PC-3 (cell line): ENCODE results near the gene SEMA6B. TPM values are rescaled to one million over a fixed set of nuclear protein-coding genes. Genes with fewer than 3 reads are reported as not detected.

Source experiments
- ATAC-seq: fragments of 200-7000 bp; cut with Tn5 transposase; 2 replicates; pipeline ENCODE4 v1.9.1; 2020; ENCODE audit warnings: mild to moderate bottlenecking, moderate library complexity
- BruUV-seq: library from RNA; stranded (reverse); fragments of 400-500 nt; replicated peaks from 2 replicates; lab custom pipeline; 2021; lab: Mats Ljungman, UMichigan
- CTCF ChIA-PET: fragments of 300-600 bp; sonication (Branson Sonifier 250); formaldehyde crosslinking; loops from one replicate; lab custom pipeline; 2022; ENCODE audit warnings: antibody characterized with exemption; lab: Charles Lee
- POLR2A ChIA-PET: fragments of 300-600 bp; sonication (Branson Sonifier 250); formaldehyde crosslinking; loops from one replicate; lab custom pipeline; 2022; ENCODE audit warnings: antibody characterized with exemption; ENCODE audit not compliant: unreplicated experiment; lab: Charles Lee
- DNase-seq: peaks from one replicate; pipeline ENCODE4 v3.0.0-alpha.2; 2015
- H2AFZ ChIP-seq: fragments of 300-600 bp; sonication (generic); 2 replicates; pipeline ENCODE4 v1.6.0; 2016; ENCODE audit warnings: antibody characterized with exemption, low read length
- H3F3A ChIP-seq: fragments of 300-600 bp; sonication (generic); one replicate; pipeline ENCODE4 v1.6.0; 2017; ENCODE audit warnings: antibody characterized with exemption, low read length, control low read depth, mild to moderate bottlenecking; ENCODE audit not compliant: unreplicated experiment
- H3K27ac ChIP-seq: fragments of 300-600 bp; sonication (generic); 2 replicates; pipeline ENCODE4 v1.5.1; 2016; ENCODE audit warnings: mild to moderate bottlenecking, low read length
- H3K27me3 ChIP-seq: fragments of 300-600 bp; sonication (generic); 2 replicates; pipeline ENCODE4 v1.6.1; 2016; ENCODE audit warnings: low read length, mixed read lengths
- H3K36me3 ChIP-seq: fragments of 300-600 bp; sonication (generic); 2 replicates; pipeline ENCODE4 v1.6.1; 2016; ENCODE audit warnings: low read depth, mixed run types, low read length, mixed read lengths
- H3K4me1 ChIP-seq: fragments of 300-600 bp; sonication (generic); 2 replicates; pipeline ENCODE4 v1.5.1; 2016; ENCODE audit warnings: low read length; ENCODE audit not compliant: insufficient read depth
- H3K4me2 ChIP-seq: fragments of 300-600 bp; sonication (generic); 2 replicates; pipeline ENCODE4 v1.6.0; 2016; ENCODE audit warnings: low read length
- H3K4me3 ChIP-seq: fragments of 300-600 bp; sonication (generic); 2 replicates; pipeline ENCODE4 v1.5.1; 2016; ENCODE audit warnings: mild to moderate bottlenecking, low read length, mixed read lengths
- H3K79me2 ChIP-seq: fragments of 300-600 bp; sonication (generic); 2 replicates; pipeline ENCODE4 v1.6.1; 2017; ENCODE audit warnings: low read length, mixed read lengths
- H3K9ac ChIP-seq: fragments of 300-600 bp; sonication (generic); 2 replicates; pipeline ENCODE4 v1.6.0; 2016; ENCODE audit warnings: mild to moderate bottlenecking, low read length
- H3K9me2 ChIP-seq: fragments of 300-600 bp; sonication (generic); replicated peaks from 2 replicates; pipeline ENCODE4 v1.6.1; 2016; ENCODE audit warnings: mixed run types, low read length, mixed read lengths
- H3K9me3 ChIP-seq: fragments of 300-600 bp; sonication (generic); 2 replicates; pipeline ENCODE4 v1.6.1; 2016; ENCODE audit warnings: low read length, mixed read lengths
- H4K20me1 ChIP-seq: fragments of 300-600 bp; sonication (generic); 2 replicates; pipeline ENCODE4 v1.6.1; 2016; ENCODE audit warnings: low read length, mixed read lengths
- EZH2 ChIP-seq: fragments of 300-600 bp; sonication (generic); IDR thresholded peaks from one replicate; pipeline ENCODE4 v1.6.1; 2017; ENCODE audit warnings: antibody characterized with exemption, mild to moderate bottlenecking, low read length; ENCODE audit not compliant: unreplicated experiment
- EZH2phosphoT487 ChIP-seq: fragments of 300-600 bp; sonication (generic); IDR thresholded peaks from 2 replicates; pipeline ENCODE4 v1.6.1; 2018; ENCODE audit warnings: mild to moderate bottlenecking, antibody characterized with exemption, low read length, borderline replicate concordance
- intact Hi-C: fragments of 100-400 bp; cut with micrococcal nuclease; formaldehyde crosslinking; loops from 2 replicates; pipeline ENCODE4 v1.9.0; 2023
- total RNA-seq: library from RNA; depleted of rRNA; stranded (reverse); fragments of >200 nt; gene quantifications from 2 replicates; pipeline ENCODE4 v1.2.3, GENCODE V29; 2014
- TF ChIP-seq, protein P1 (sequence below): fragments of 300-600 bp; sonication (generic); conservative IDR thresholded peaks from 2 replicates; pipeline ENCODE4 v1.5.1; 2017; ENCODE audit warnings: antibody characterized with exemption, low read depth, mild to moderate bottlenecking, low read length

SEMA6B gene
- total RNA-seq, 1 experiment from 2014 or later, result 9.0 TPM

DNA sequence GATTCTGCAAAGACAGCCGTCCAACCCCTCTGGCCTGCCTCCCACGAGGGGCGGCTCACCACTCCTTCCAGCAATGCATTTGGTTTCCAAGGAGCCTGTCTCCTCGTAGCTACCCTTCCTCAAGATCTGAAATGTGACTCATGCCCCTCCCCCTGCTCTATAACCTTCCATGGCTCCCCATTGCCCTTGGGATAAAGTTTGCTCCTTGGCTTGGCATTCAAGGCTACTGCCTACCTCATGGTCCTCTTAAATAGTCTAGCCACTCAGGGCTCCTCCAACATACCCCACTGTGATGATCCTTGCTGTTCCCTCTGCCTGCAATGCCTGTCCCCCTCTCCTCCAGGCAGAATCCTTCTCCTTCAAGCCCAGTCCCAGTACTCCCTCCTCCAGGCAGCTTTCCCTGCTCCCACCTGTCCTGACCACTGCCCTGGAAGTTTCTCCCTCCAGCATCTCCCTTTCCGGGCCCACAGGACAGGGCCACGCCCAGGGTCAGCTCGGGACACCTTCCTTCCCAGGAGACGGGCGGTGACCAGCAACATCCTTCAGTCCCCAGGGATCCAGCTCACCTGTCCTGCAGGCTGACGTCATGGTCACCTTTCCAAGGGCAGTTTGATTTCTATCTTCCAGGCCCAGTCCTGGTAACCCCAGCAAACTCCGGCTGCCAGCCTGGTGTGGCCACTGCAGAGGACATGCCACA, 19.2 kb upstream of the SEMA6B start:
- no peak overlapping the region for H2AFZ ChIP-seq
- DNase-seq (no peak), ATAC-seq (no peak)
- ChIA-PET POLR2A (no interaction called here), CTCF (interaction anchor here (0.7 kb wide), 1 partner anchor 11 kb away, joined by 4 read pairs; no protein-coding TSS in a partner anchor)
- H3K36me3 ChIP-seq, result no peaks in the 10 kb centered on the region
- H3K4me2 ChIP-seq, result no peak overlapping the region
- no peak overlapping the region for H3K9ac ChIP-seq
- H3K9me3 ChIP-seq, result no peaks in the 10 kb centered on the region
- BruUV-seq, result no TSS peak
- H3K4me1 ChIP-seq, result peaks cover 20% of the 10 kb centered on the region
- no peaks in the 10 kb centered on the region for H4K20me1 ChIP-seq
- TF ChIP-seq EZH2phosphoT487, result no peak
- TF ChIP-seq, protein P1, sequence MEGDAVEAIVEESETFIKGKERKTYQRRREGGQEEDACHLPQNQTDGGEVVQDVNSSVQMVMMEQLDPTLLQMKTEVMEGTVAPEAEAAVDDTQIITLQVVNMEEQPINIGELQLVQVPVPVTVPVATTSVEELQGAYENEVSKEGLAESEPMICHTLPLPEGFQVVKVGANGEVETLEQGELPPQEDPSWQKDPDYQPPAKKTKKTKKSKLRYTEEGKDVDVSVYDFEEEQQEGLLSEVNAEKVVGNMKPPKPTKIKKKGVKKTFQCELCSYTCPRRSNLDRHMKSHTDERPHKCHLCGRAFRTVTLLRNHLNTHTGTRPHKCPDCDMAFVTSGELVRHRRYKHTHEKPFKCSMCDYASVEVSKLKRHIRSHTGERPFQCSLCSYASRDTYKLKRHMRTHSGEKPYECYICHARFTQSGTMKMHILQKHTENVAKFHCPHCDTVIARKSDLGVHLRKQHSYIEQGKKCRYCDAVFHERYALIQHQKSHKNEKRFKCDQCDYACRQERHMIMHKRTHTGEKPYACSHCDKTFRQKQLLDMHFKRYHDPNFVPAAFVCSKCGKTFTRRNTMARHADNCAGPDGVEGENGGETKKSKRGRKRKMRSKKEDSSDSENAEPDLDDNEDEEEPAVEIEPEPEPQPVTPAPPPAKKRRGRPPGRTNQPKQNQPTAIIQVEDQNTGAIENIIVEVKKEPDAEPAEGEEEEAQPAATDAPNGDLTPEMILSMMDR, result no peak
- no peaks in the 10 kb centered on the region for H3F3A ChIP-seq
- H3K27ac ChIP-seq, result no peak overlapping the region
- H3K4me3 ChIP-seq, result no peak overlapping the region
- no peaks in the 10 kb centered on the region for H3K79me2 ChIP-seq
- H3K9me2 ChIP-seq, result no peaks in the 10 kb centered on the region
- H3K27me3 ChIP-seq, result peaks cover 7% of the 10 kb centered on the region; the same call in 1 of the 2 replicates
- intact Hi-C loops, result loop anchor here (5.0 kb wide), 1 partner anchor 54 kb away; no protein-coding TSS in a partner anchor

DNA sequence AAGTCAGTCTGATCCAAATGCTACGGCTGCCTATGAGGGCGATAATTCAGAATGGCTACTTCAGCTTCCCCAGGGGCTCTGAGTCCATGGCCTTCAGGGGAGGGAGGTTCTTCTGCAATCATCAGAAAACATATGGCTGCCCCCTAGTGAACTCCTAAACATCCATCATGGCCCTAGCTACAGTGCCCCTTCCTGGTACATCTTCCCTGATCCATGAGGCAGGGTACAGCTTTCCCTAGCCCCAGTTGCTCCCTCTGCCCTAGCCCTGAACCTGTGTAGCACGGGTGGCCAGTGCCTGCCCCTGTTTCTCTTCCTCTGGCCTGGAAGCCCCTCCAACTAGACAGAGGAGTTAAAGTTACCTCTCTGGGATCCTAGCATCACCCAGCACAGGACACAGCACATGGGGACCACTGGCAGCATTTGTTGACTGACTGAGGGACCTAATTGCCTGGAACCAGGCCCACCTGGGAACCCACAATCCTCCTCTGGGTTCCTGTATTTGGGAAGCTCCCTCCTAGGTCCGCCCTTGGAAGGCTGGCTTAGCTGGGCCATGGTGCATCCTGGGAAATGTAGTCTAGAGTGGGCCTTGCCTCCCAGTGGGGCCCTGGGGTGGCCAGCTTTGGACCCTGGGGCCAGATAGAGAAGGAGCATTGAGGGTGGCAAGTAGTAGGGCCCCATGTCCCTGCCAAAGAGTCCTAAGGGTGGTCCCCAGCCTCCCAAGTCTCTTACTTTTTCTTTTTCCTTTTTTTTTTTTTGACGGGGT, 17.7 kb upstream of the SEMA6B start:
- H3K4me3 ChIP-seq, result no peak overlapping the region
- intact Hi-C loops, result loop anchor here (5.0 kb wide), 1 partner anchor 55 kb away; no protein-coding TSS in a partner anchor
- no peaks in the 10 kb centered on the region for H4K20me1 ChIP-seq
- peak; percentile 47 for DNase-seq
- no peak overlapping the region for H2AFZ ChIP-seq
- H3K27ac ChIP-seq, result no peak overlapping the region
- H3K9me2 ChIP-seq, result no peaks in the 10 kb centered on the region
- peaks cover 15% of the 10 kb centered on the region for H3K4me1 ChIP-seq
- ChIA-PET POLR2A (no interaction called here), CTCF (interaction anchor here (1.6 kb wide), 2 partner anchors 56 to 59 kb away, joined by 4 to 6 read pairs; no protein-coding TSS in a partner anchor)
- H3K36me3 ChIP-seq, result no peaks in the 10 kb centered on the region
- H3K9me3 ChIP-seq, result no peaks in the 10 kb centered on the region
- ATAC-seq, result no peak
- no peaks in the 10 kb centered on the region for H3F3A ChIP-seq
- H3K79me2 ChIP-seq, result no peaks in the 10 kb centered on the region
- H3K4me2 ChIP-seq, result no peak overlapping the region
- H3K9ac ChIP-seq, result no peak overlapping the region
- no TSS peak for BruUV-seq
- H3K27me3 ChIP-seq, result peaks cover 7% of the 10 kb centered on the region; the same call in 1 of the 2 replicates
- TF ChIP-seq, protein P1, result no peak
- TF ChIP-seq EZH2phosphoT487, result no peak
- no peak for TF ChIP-seq EZH2
